H1 (cell line): ENCODE measurements around the gene COL6A1.

Experiments used
- CTCF ChIP-seq, 3 experiments: IDR thresholded peaks; 1 replicate in 2 of 3; 2 replicates in 1 of 3; pipeline versions ENCODE4 v1.5.1 to v1.6.1; 2011; ENCODE audit warnings: low read length in 3 of 3, mild to moderate bottlenecking in 3 of 3, inconsistent platforms in 2 of 3, low read depth in 1 of 3, moderate library complexity in 1 of 3; ENCODE audit not compliant: insufficient read depth in 1 of 3; ENCODE audit errors: control extremely low read depth in 1 of 3
- EP300 ChIP-seq, 2 experiments: IDR thresholded peaks; 1 replicate in 1 of 2; 2 replicates in 1 of 2; pipeline ENCODE4 v1.6.1; 2011 to 2012; ENCODE audit warnings: low read depth in 2 of 2, low read length in 2 of 2, mild to moderate bottlenecking in 2 of 2, borderline replicate concordance in 1 of 2, inconsistent platforms in 1 of 2, moderate library complexity in 1 of 2
- JUN ChIP-seq: IDR thresholded peaks from 2 replicates; pipeline ENCODE4 v1.6.1; 2011; ENCODE audit warnings: low read depth, mild to moderate bottlenecking, improper control_type of control experiment, low read length
- POLR2A ChIP-seq, 2 experiments: IDR thresholded peaks; 1 replicate in 1 of 2; 2 replicates in 1 of 2; pipeline ENCODE4 v1.6.1; 2011; ENCODE audit warnings: low read depth in 2 of 2, low read length in 2 of 2, mild to moderate bottlenecking in 2 of 2; ENCODE audit errors: control extremely low read depth in 1 of 2
- RFX5 ChIP-seq: IDR thresholded peaks from 2 replicates; pipeline ENCODE4 v1.6.1; 2011; ENCODE audit warnings: low read depth, low read length, improper control_type of control experiment, borderline replicate concordance
- SIN3A ChIP-seq, 2 experiments: IDR thresholded peaks in 1 of 2; conservative IDR thresholded peaks in 1 of 2; 2 replicates each; pipeline ENCODE4 v1.6.1; 2011 to 2012; ENCODE audit warnings: low read length in 2 of 2, improper control_type of control experiment in 1 of 2, low read depth in 1 of 2, mild to moderate bottlenecking in 1 of 2
- SIX5 ChIP-seq: IDR thresholded peaks from 2 replicates; pipeline ENCODE4 v1.6.1; 2011; ENCODE audit warnings: mild to moderate bottlenecking, low read depth, low read length
- SUZ12 ChIP-seq: fragments of 200-600 bp; sonication (generic); IDR thresholded peaks from 2 replicates; pipeline ENCODE4 v1.6.1; 2012; ENCODE audit warnings: mild to moderate bottlenecking, inconsistent platforms, low read length, moderate library complexity, mixed read lengths
- TCF12 ChIP-seq: IDR thresholded peaks from 2 replicates; pipeline ENCODE4 v1.6.1; 2011; ENCODE audit warnings: low read depth, mild to moderate bottlenecking, low read length

- TF ChIP-seq SUZ12 (no peak), CTCF (IDR thresholded peaks at IDR 0.05; ENCODE audit: control extremely low read depth in 1 of 3, insufficient read depth in 1 of 3, low read depth in 1 of 3, low read length in 3 of 3) (no peak), SIN3A (conservative IDR thresholded peaks at IDR 0.05 in 1 of 2, IDR thresholded peaks at IDR 0.05 in 1 of 2; ENCODE audit: low read depth in 1 of 2, low read length in 2 of 2) (no peak), RFX5 (no peak), EP300 (IDR thresholded peaks at IDR 0.05; ENCODE audit: borderline replicate concordance in 1 of 2, low read depth in 2 of 2, low read length in 2 of 2) (no peak), JUN (no peak), POLR2A (IDR thresholded peaks at IDR 0.05; ENCODE audit: control extremely low read depth in 1 of 2, low read depth in 2 of 2, low read length in 2 of 2) (no peak), SIX5 (no peak), TCF12 (no peak)
These were observed 2.4 kb upstream of the COL6A1 start for GRCh38 chr21:45979141-45979631.
